ENCODE measurements around the gene IFT81.

DNA sequence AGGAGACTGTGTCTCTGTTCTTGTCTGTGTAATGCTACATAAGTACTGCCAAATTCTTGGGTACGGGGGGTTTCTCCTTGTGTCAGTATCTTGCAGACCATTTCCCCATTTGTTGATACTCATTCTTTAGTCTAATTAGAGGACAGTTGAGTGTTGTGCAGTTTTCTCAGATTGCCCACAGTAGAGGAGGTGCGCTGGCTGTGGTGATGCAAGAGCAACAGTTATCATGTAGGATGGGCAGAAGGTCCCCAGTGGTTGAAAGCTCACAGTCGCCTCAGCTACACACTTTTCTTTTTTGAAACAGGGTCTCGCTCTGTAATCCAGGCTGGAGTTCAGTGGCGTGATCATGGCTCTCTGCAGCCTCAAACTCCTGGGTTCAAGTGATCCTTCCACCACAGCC is 119.1 kb downstream of the IFT81 start:
- TF ChIP-seq, protein P1, sequence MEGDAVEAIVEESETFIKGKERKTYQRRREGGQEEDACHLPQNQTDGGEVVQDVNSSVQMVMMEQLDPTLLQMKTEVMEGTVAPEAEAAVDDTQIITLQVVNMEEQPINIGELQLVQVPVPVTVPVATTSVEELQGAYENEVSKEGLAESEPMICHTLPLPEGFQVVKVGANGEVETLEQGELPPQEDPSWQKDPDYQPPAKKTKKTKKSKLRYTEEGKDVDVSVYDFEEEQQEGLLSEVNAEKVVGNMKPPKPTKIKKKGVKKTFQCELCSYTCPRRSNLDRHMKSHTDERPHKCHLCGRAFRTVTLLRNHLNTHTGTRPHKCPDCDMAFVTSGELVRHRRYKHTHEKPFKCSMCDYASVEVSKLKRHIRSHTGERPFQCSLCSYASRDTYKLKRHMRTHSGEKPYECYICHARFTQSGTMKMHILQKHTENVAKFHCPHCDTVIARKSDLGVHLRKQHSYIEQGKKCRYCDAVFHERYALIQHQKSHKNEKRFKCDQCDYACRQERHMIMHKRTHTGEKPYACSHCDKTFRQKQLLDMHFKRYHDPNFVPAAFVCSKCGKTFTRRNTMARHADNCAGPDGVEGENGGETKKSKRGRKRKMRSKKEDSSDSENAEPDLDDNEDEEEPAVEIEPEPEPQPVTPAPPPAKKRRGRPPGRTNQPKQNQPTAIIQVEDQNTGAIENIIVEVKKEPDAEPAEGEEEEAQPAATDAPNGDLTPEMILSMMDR (conservative IDR thresholded peaks at IDR 0.05; ENCODE audit: low read depth, low read length), result no peak
- no peak for TF ChIP-seq EZH2 (IDR thresholded peaks at IDR 0.05; ENCODE audit: borderline replicate concordance, low read depth, low read length, poor library complexity, severe bottlenecking)
